ENCODE data around the gene CACNA1F.

- TF ChIP-seq SP1 (IDR thresholded peaks at IDR 0.05; ENCODE audit: low read depth, low read length) (no peak), MEF2A (IDR thresholded peaks at IDR 0.05; ENCODE audit: insufficient read depth, low read depth, low read length) (no peak), EP300 (IDR thresholded peaks at IDR 0.05; ENCODE audit: borderline replicate concordance in 1 of 2, control insufficient read depth in 1 of 2, low read depth in 2 of 2, low read length in 2 of 2) (no peak), CTCF (IDR thresholded peaks at IDR 0.05 in 2 of 3, conservative IDR thresholded peaks at IDR 0.05 in 1 of 3; ENCODE audit: control insufficient read depth in 2 of 3, extremely low read depth in 1 of 3, insufficient read depth in 1 of 3, low read depth in 3 of 3, low read length in 3 of 3) (no peak), BACH1 (IDR thresholded peaks at IDR 0.05; ENCODE audit: borderline replicate concordance) (no peak), ZNF274 (IDR thresholded peaks at IDR 0.05; ENCODE audit: insufficient read depth, insufficient read length) (no peak), HDAC6 (IDR thresholded peaks at IDR 0.05; ENCODE audit: unreplicated experiment) (no peak), ATF7 (IDR thresholded peaks at IDR 0.05; ENCODE audit: low read depth) (no peak), CREB1 (IDR thresholded peaks at IDR 0.05; ENCODE audit: low read depth) (no peak), NFIC (IDR thresholded peaks at IDR 0.05; ENCODE audit: low read depth, low read length) (no peak), CBX5 (IDR thresholded peaks at IDR 0.05; ENCODE audit: low read depth) (no peak), POLR2AphosphoS5 (IDR thresholded peaks at IDR 0.05; ENCODE audit: low read length) (no peak)
- TF ChIP-seq, protein P1, sequence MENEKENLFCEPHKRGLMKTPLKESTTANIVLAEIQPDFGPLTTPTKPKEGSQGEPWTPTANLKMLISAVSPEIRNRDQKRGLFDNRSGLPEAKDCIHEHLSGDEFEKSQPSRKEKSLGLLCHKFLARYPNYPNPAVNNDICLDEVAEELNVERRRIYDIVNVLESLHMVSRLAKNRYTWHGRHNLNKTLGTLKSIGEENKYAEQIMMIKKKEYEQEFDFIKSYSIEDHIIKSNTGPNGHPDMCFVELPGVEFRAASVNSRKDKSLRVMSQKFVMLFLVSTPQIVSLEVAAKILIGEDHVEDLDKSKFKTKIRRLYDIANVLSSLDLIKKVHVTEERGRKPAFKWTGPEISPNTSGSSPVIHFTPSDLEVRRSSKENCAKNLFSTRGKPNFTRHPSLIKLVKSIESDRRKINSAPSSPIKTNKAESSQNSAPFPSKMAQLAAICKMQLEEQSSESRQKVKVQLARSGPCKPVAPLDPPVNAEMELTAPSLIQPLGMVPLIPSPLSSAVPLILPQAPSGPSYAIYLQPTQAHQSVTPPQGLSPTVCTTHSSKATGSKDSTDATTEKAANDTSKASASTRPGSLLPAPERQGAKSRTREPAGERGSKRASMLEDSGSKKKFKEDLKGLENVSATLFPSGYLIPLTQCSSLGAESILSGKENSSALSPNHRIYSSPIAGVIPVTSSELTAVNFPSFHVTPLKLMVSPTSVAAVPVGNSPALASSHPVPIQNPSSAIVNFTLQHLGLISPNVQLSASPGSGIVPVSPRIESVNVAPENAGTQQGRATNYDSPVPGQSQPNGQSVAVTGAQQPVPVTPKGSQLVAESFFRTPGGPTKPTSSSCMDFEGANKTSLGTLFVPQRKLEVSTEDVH (IDR thresholded peaks at IDR 0.05; ENCODE audit: low read depth, partially characterized antibody), result no peak
These were observed 65.4 kb downstream of the CACNA1F start for GRCh38 chrX:49167740-49168108.

All from GM12878 (cell line).